Right lobe of liver (tissue), 6 donors: ENCODE results near the gene MEIKIN. TPM values are rescaled to one million over a fixed set of nuclear protein-coding genes. Genes with fewer than 3 reads are reported as not detected.

Experiments
- ATAC-seq, 4 donors: fragments of 200-7000 bp; cut with Tn5 transposase; one replicate each; pipeline ENCODE4 v1.9.1; 2020; ENCODE audit warnings: mild to moderate bottlenecking in 4 of 4, moderate library complexity in 4 of 4
- DNase-seq, 3 donors: peaks; one replicate each; pipeline ENCODE4 v3.0.0-alpha.2; 2020
- H3K27ac ChIP-seq, 3 donors: fragments of 200-600 bp; one replicate each; pipeline ENCODE4 v1.8.0; 2022
- H3K27me3 ChIP-seq, 2 donors: fragments of 200-600 bp; one replicate each; pipeline ENCODE4 v1.8.0; 2022
- H3K36me3 ChIP-seq, 4 donors: fragments of 200-600 bp; sonication (generic) in 1 of 4; one replicate each; pipeline versions ENCODE4 v1.5.1 to v1.8.0; 2017 to 2022; ENCODE audit warnings: control low read depth in 1 of 4
- H3K4me1 ChIP-seq, 4 donors: fragments of 200-600 bp; sonication (generic) in 1 of 4; one replicate each; pipeline versions ENCODE4 v1.5.1 to v1.8.0; 2017 to 2022; ENCODE audit warnings: control low read depth in 1 of 4
- H3K4me3 ChIP-seq, 3 donors: fragments of 200-600 bp; one replicate each; pipeline ENCODE4 v1.8.0; 2022
- H3K9me3 ChIP-seq, 4 donors: fragments of 200-600 bp; sonication (generic) in 1 of 4; one replicate each; pipeline versions ENCODE4 v1.5.1 to v1.8.0; 2017 to 2022; ENCODE audit warnings: control low read depth in 1 of 4
- POLR2A ChIP-seq: fragments of 450-650 bp; IDR thresholded peaks from one replicate; pipeline ENCODE4 v1.6.1; 2017; ENCODE audit warnings: antibody characterized with exemption, mild to moderate bottlenecking
- WGBS: methylation state at CpG from one replicate; pipeline ENCODE4 v1.1.6; 2018; ENCODE audit warnings: low coverage, low lambda C conversion rate; ENCODE audit not compliant: insufficient coverage; ENCODE audit errors: missing lambda C conversion rate; 5-methylcytosine and 5-hydroxymethylcytosine counted together
- intact Hi-C, 2 donors: fragments of 100-400 bp; cut with DNase I; formaldehyde crosslinking; loops; one replicate each; pipeline versions ENCODE4 v1.11.2 to v1.14.1; 2022
- total RNA-seq, 6 experiments: library from RNA; depleted of rRNA in 2 of 6; stranded (reverse); fragments of >200 nt in 2 of 6; fragmentation: NEBNext Ultra II Directional in 3 of 6; extraction: Animal tissue kit (Norgen Biotek cat#: 25700) in 3 of 6; gene quantifications; one replicate each; pipeline versions ENCODE4 v1.1.0 to v1.2.4, GENCODE V29; 2016 to 2023
- TF ChIP-seq, protein P1 (sequence below), 4 donors: fragments of 200-600 bp in 3 of 4; fragments of 450-650 bp in 1 of 4; IDR thresholded peaks; one replicate each; pipeline versions ENCODE4 v1.5.1 to v1.8.0; 2016 to 2022; ENCODE audit warnings: antibody characterized with exemption in 4 of 4, mild to moderate bottlenecking in 2 of 4
- donor health status: DM: no; HTN: yes; CAD: no.
- donor health status: DM: no; HTN: no; CAD: no.
- donor health status: DM: no; HTN: no; CAD: no.
- donor health status: DM: no; HTN: yes; CAD: no.
- donor health status: DM: no; HTN: yes; CAD: no.

MEIKIN gene
- total RNA-seq, 6 experiments from 2014 or later, result 0.55 TPM; not detected in 5

DNA sequence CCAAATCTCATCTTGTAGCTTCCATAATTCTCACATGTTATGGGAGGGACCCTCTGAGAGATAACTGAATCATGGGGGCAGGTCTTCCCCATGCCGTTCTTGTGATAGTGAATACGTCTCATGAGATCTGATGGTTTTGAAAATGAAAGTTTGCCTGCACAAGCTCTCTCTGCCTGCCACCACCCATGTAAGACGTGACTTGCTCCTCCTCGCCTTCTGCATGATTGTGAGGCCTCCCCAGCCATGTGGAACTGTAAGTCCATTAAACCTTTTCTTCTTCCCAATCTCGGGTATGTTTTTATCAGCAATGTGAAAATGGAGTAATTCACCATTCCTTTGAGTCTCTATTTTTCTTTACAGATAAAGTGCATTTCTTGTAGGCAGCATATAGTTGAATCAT, 81.8 kb downstream of the MEIKIN start:
- H3K27ac ChIP-seq, result no peak overlapping the region
- TF ChIP-seq, protein P1, sequence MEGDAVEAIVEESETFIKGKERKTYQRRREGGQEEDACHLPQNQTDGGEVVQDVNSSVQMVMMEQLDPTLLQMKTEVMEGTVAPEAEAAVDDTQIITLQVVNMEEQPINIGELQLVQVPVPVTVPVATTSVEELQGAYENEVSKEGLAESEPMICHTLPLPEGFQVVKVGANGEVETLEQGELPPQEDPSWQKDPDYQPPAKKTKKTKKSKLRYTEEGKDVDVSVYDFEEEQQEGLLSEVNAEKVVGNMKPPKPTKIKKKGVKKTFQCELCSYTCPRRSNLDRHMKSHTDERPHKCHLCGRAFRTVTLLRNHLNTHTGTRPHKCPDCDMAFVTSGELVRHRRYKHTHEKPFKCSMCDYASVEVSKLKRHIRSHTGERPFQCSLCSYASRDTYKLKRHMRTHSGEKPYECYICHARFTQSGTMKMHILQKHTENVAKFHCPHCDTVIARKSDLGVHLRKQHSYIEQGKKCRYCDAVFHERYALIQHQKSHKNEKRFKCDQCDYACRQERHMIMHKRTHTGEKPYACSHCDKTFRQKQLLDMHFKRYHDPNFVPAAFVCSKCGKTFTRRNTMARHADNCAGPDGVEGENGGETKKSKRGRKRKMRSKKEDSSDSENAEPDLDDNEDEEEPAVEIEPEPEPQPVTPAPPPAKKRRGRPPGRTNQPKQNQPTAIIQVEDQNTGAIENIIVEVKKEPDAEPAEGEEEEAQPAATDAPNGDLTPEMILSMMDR (IDR thresholded peaks at IDR 0.05), result no peak
- no peak for TF ChIP-seq POLR2A
- H3K4me1 ChIP-seq, result no peaks in the 10 kb centered on the region
- H3K27me3 ChIP-seq, result no peaks in the 10 kb centered on the region
- H3K9me3 ChIP-seq, result peaks cover 0 to 4% (median 0%) of the 10 kb centered on the region in 4 donors
- DNase-seq, result no peak
- 60% methylated on average over 4 of the region's 5 CpGs for WGBS
- no peaks in the 10 kb centered on the region for H3K36me3 ChIP-seq
- ATAC-seq, result no peak
- intact Hi-C loops, result no loop called here
- no peak overlapping the region for H3K4me3 ChIP-seq

DNA sequence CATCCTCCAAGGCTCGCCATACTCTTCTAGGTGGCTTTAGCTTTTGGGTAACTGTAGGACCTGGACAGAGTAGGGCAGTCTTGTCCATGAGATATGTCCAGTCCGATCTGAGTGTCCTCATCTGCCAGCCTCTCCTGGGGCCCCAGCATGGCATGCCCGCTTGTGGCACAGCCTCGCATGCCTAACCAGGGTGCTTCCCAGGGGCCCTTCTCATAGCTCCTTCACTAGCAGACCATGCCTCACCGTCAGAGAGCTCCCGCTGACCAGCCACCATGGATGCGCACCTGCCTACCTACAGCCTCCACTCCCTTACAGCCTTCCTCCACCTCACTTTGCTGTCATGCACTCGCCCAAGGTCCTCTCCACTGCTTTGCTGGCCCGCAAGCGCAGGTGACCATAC, 88.1 kb downstream of the MEIKIN start:
- no peaks in the 10 kb centered on the region for H3K4me1 ChIP-seq
- intact Hi-C loops, result no loop called here
- ATAC-seq, result peak in 1 of 4 donors; percentile 21
- no peaks in the 10 kb centered on the region for H3K36me3 ChIP-seq
- TF ChIP-seq, protein P1 (IDR thresholded peaks at IDR 0.05), result no peak
- no peak for TF ChIP-seq POLR2A
- H3K27me3 ChIP-seq, result no peaks in the 10 kb centered on the region
- no peaks in the 10 kb centered on the region for H3K9me3 ChIP-seq
- no peak for DNase-seq
- WGBS, result 84% methylated on average over 4 of the region's 10 CpGs
- H3K4me3 ChIP-seq, result no peak overlapping the region
- no peak overlapping the region for H3K27ac ChIP-seq

DNA sequence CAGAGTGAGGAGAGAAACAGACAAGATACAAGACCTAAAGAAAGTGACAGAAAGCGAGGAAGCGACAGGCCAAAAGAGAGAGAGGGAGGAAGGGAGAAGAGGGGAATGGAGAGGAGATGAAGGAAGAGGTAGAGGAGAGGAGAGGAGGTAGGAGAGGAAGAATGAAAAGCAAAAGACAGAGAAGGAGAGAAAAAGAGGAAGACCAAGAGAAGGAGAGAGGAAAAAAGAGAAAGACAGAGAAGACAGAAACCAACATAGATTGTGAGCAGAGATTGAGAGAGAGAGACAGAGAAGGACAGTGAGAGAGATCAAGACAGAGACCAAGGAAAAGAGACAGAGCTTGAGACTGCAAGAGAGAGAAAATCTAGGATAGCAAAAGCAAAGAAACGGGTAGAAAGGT, 90.0 kb downstream of the MEIKIN start:
- no peak for ATAC-seq
- H3K9me3 ChIP-seq, result no peaks in the 10 kb centered on the region
- intact Hi-C loops, result no loop called here
- no peak for TF ChIP-seq POLR2A
- TF ChIP-seq, protein P1 (IDR thresholded peaks at IDR 0.05), result no peak
- H3K27me3 ChIP-seq, result no peaks in the 10 kb centered on the region
- H3K4me3 ChIP-seq, result no peak overlapping the region
- no peak overlapping the region for H3K27ac ChIP-seq
- 82% methylated on average over 3 of the region's 3 CpGs for WGBS
- H3K4me1 ChIP-seq, result no peaks in the 10 kb centered on the region
- H3K36me3 ChIP-seq, result no peaks in the 10 kb centered on the region
- DNase-seq, result no peak

DNA sequence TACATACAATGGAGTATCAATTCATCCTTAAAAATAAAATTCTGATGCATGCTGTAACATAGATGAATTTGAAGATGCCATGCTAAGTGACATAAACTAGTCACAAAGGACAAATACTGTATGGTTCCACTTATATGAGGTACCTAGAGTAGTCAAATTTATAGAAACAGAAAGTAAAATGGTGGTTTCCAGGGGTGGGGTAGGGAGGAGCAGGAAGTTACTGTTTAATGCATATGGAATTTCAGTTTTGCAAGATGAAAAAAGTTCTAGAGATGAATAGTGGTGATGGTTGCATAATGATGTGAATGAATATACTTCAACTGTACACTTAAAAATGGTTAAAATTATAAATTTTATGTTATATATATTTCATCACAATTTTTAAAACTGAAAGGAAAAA, 91.3 kb downstream of the MEIKIN start:
- no peak for DNase-seq
- H3K27me3 ChIP-seq, result no peaks in the 10 kb centered on the region
- no peak overlapping the region for H3K27ac ChIP-seq
- ATAC-seq, result no peak
- H3K36me3 ChIP-seq, result no peaks in the 10 kb centered on the region
- H3K4me1 ChIP-seq, result no peaks in the 10 kb centered on the region
- intact Hi-C loops, result no loop called here
- H3K9me3 ChIP-seq, result no peaks in the 10 kb centered on the region
- H3K4me3 ChIP-seq, result no peak overlapping the region
- no peak for TF ChIP-seq POLR2A

DNA sequence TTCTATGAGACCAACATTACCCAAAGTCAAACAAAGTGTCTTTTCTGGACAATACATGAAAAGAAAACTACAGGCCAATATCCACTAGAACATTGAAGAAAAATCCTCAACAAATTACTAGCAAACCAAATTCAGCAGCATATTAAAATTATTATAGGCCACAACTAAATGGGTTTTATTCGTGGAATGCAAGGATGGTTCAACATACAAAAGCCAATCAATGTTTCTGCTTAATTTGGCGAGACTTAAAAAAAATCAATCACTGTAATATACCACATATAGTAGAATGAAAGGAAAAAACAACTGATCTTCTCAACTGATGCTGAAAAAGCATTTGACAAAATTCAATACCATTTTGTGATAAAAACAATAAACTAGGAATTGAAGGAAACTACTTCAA, 96.8 kb downstream of the MEIKIN start:
- TF ChIP-seq, protein P1 (IDR thresholded peaks at IDR 0.05), result no peak
- TF ChIP-seq POLR2A, result no peak
- Histone ChIP-seq H3K36me3 (no peaks in the 10 kb centered on the region), H3K27me3 (no peaks in the 10 kb centered on the region), H3K9me3 (peaks cover 0 to 2% (median 0%) of the 10 kb centered on the region in 4 donors), H3K4me3 (no peak overlapping the region), H3K27ac (no peak overlapping the region), H3K4me1 (no peaks in the 10 kb centered on the region)
- ATAC-seq, result no peak
- intact Hi-C loops, result no loop called here
- 56% methylated on average over 2 of the region's 2 CpGs for WGBS
- no peak for DNase-seq
